OCI-LY3 (cell line): ENCODE data around the gene EID2.

Experiments used
- CTCF ChIP-seq: fragments of 200-600, 300-600 bp; sonication (generic); IDR thresholded peaks from 2 replicates; pipeline ENCODE4 v1.5.1; 2014; ENCODE audit warnings: antibody characterized with exemption, low read length, low read depth
- EZH2phosphoT487 ChIP-seq: fragments of 200-600 bp; shearing (Covaris generic); IDR thresholded peaks from 2 replicates; pipeline ENCODE4 v1.6.1; 2018; ENCODE audit warnings: antibody characterized with exemption, mixed run types, low read depth

- TF ChIP-seq CTCF (no peak), EZH2phosphoT487 (no peak)
These were observed 19.1 kb downstream of the EID2 start for GRCh38 chr19:39520541-39521484.
